ENCODE data around the gene DNAJC8. TPM values are rescaled to one million over a fixed set of nuclear protein-coding genes. Genes with fewer than 3 reads are reported as not detected.
A peak's percentile ranks its signal among the peaks of the same experiment; 100 is the strongest.

Gene DNAJC8
- polyA plus RNA-seq, 1 of the 3 experiments (the other 2 are of a cell fraction), result 50.9 TPM

GRCh38 chr1:28229089-28229488, 3.7 kb downstream of the DNAJC8 start:
- H3K9me2 ChIP-seq, result no peaks in the 10 kb centered on the region
- no peak overlapping the region for H3K4me2 ChIP-seq
- peaks cover 3 to 5% of the 10 kb centered on the region in 2 experiments; a peak in 3 of 4 replicates for H3K4me1 ChIP-seq (ENCODE audit: control insufficient read depth in 1 of 2, insufficient read depth in 2 of 2, low read depth in 1 of 2, low read length in 1 of 2)
- no peaks in the 10 kb centered on the region for H3K27me3 ChIP-seq (ENCODE audit: insufficient read depth)
- no peak overlapping the region for H3K9ac ChIP-seq
- TF ChIP-seq RFX5 (IDR thresholded peaks at IDR 0.05; ENCODE audit: low read length), result no peak
- no peak for TF ChIP-seq RXRA (IDR thresholded peaks at IDR 0.05; ENCODE audit: borderline replicate concordance, low read depth)
- TF ChIP-seq MEF2A (IDR thresholded peaks at IDR 0.05; ENCODE audit: borderline replicate concordance, low read depth), result no peak
- no peak for TF ChIP-seq TEAD4 (IDR thresholded peaks at IDR 0.05; ENCODE audit: borderline replicate concordance, insufficient read depth)
- no peaks in the 10 kb centered on the region for H4K20me1 ChIP-seq (ENCODE audit: insufficient read depth)
- H3F3A ChIP-seq (replicated peaks; ENCODE audit: insufficient read depth), result peaks cover 24% of the 10 kb centered on the region
- no peak for DNase-seq
- CTCF ChIA-PET, result interaction anchor here (1.1 to 1.6 kb wide), 2 partner anchors 19 to 20 kb away, joined by 3 to 8 read pairs; no protein-coding TSS in a partner anchor
- H2AFZ ChIP-seq (ENCODE audit: low read depth), result no peak overlapping the region
- H3K27ac ChIP-seq (ENCODE audit: low read depth in 2 of 2, low read length in 1 of 2), result no peak overlapping the region
- H3K79me2 ChIP-seq (ENCODE audit: insufficient read depth), result peaks cover 73% of the 10 kb centered on the region
- no peaks in the 10 kb centered on the region for H3K9me3 ChIP-seq
- POLR2A ChIA-PET, result no interaction called here
- H3K36me3 ChIP-seq (replicated peaks in 1 of 2; ENCODE audit: control insufficient read depth in 1 of 2, insufficient read depth in 2 of 2, low read length in 1 of 2), result peaks cover 23 to 46% of the 10 kb centered on the region in 2 experiments
- H3K4me3 ChIP-seq (ENCODE audit: low read depth in 2 of 2, low read length in 1 of 2), result no peak overlapping the region

GRCh38 chr1:28213315-28213714, 19.5 kb downstream of the DNAJC8 start:
- H3K4me1 ChIP-seq (ENCODE audit: control insufficient read depth in 1 of 2, insufficient read depth in 2 of 2, low read depth in 1 of 2, low read length in 1 of 2), result no peaks in the 10 kb centered on the region
- peaks cover 6% of the 10 kb centered on the region for H3K79me2 ChIP-seq (ENCODE audit: insufficient read depth)
- CTCF ChIA-PET, result interaction anchor here (0.6 to 3.8 kb wide), 5 partner anchors 66 to 1938 kb away, joined by 3 to 20 read pairs (median 3); no protein-coding TSS in a partner anchor
- TF ChIP-seq CTCF (IDR thresholded peaks at IDR 0.05) (no peak), MAX (IDR thresholded peaks at IDR 0.05; ENCODE audit: low read depth) (no peak), RCOR1 (IDR thresholded peaks at IDR 0.05; ENCODE audit: low read length) (no peak), USF2 (IDR thresholded peaks at IDR 0.05; ENCODE audit: borderline replicate concordance, low read depth, low read length) (no peak), ZBTB33 (IDR thresholded peaks at IDR 0.05; ENCODE audit: borderline replicate concordance, low read depth) (no peak), RAD21 (IDR thresholded peaks at IDR 0.05; ENCODE audit: low read length) (no peak)
- no peak overlapping the region for H3K4me3 ChIP-seq (ENCODE audit: low read depth in 2 of 2, low read length in 1 of 2)
- no peaks in the 10 kb centered on the region for H3K9me2 ChIP-seq
- DNase-seq, result no peak
- no peaks in the 10 kb centered on the region for H3K27me3 ChIP-seq (ENCODE audit: insufficient read depth)
- peaks cover 44 to 47% of the 10 kb centered on the region in 2 experiments for H3K36me3 ChIP-seq (replicated peaks in 1 of 2; ENCODE audit: control insufficient read depth in 1 of 2, insufficient read depth in 2 of 2, low read length in 1 of 2)
- H3F3A ChIP-seq (replicated peaks; ENCODE audit: insufficient read depth), result peaks cover 21% of the 10 kb centered on the region
- H3K4me2 ChIP-seq, result no peak overlapping the region
- no peak overlapping the region for H3K9ac ChIP-seq
- no peaks in the 10 kb centered on the region for H3K9me3 ChIP-seq
- H2AFZ ChIP-seq (ENCODE audit: low read depth), result no peak overlapping the region
- POLR2A ChIA-PET, result interaction anchor here (0.6 to 0.8 kb wide), 2 partner anchors 47 to 560 kb away, joined by 3 read pairs; no protein-coding TSS in a partner anchor
- no peaks in the 10 kb centered on the region for H4K20me1 ChIP-seq (ENCODE audit: insufficient read depth)
- WGBS (ENCODE audit: low lambda C conversion rate), result 65% methylated on average over 2 of the region's 2 CpGs
- H3K27ac ChIP-seq (ENCODE audit: low read depth in 2 of 2, low read length in 1 of 2), result peak overlapping the region in 1 of 2 experiments; percentile 10; a peak in 1 of 4 replicates
